Measurements from ENCODE around the gene AZI2.

The AZI2 gene

GRCh38 chr3:28348629-28349468 lies at the start of gene AZI2, which contains the start of gene ZCWPW2:
Gene AZI2, minus strand, starts transcription at chr3:28348824. Its CDS starts 8,207 bp downstream, at chr3:28340617.
Gene ZCWPW2, plus strand, starts transcription at chr3:28348721. Its CDS starts 64,348 bp downstream, at chr3:28413069.
- peak within 1 kb of the TSS; percentile 78 for H3K4me3 ChIP-seq (ENCODE audit: low read depth, low read length)
- peak; percentile 10 for TF ChIP-seq CTCF (IDR thresholded peaks at IDR 0.05; ENCODE audit: low read depth, low read length)
- in situ Hi-C loops (cut with HindIII; ENCODE audit: low sequenced_read_pairs), result no loop called here
- DNase-seq (ENCODE audit: low read depth, low spot score), result peak; percentile 97

- no peak for DNase-seq (ENCODE audit: low read depth, low spot score)
- in situ Hi-C loops (cut with HindIII; ENCODE audit: low sequenced_read_pairs), result no loop called here
- H3K4me3 ChIP-seq (ENCODE audit: low read depth, low read length), result no peak overlapping the region
- no peak for TF ChIP-seq CTCF (IDR thresholded peaks at IDR 0.05; ENCODE audit: low read depth, low read length)
Measured at GRCh38 chr3:28388978-28389377, 40.4 kb upstream of the AZI2 start.

DNA sequence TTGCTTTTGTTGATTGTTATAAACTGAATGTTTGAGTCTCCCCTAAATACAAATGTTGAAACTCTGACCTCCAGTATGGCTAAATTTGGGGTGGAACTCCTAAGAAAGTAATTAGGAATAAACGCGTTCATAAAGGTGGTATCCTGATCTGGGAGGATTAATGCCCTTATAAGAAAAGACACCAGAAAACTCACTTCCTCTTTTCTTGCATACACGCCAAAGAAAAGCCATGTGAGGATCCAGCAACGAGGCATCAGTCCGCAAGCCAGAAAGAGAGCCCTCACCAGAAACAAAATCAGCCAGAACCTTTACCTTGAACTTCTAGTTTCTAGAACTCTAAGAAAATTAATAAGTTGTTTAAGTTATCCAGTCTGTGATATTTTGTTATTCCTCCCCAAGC lies 37.4 kb upstream of the AZI2 start:
- in situ Hi-C loops (cut with HindIII; ENCODE audit: low sequenced_read_pairs), result no loop called here
- no peak for TF ChIP-seq CTCF (IDR thresholded peaks at IDR 0.05; ENCODE audit: low read depth, low read length)
- DNase-seq (ENCODE audit: low read depth, low spot score), result no peak
- H3K4me3 ChIP-seq (ENCODE audit: low read depth, low read length), result no peak overlapping the region

- in situ Hi-C loops (cut with HindIII; ENCODE audit: low sequenced_read_pairs), result no loop called here
- no peak overlapping the region for H3K4me3 ChIP-seq (ENCODE audit: low read depth, low read length)
- peak; percentile 33 for DNase-seq (ENCODE audit: low read depth, low spot score)
- no peak for TF ChIP-seq CTCF (IDR thresholded peaks at IDR 0.05; ENCODE audit: low read depth, low read length)
Measured at GRCh38 chr3:28376424-28376823, 27.8 kb upstream of the AZI2 start.

- no peak for TF ChIP-seq CTCF (IDR thresholded peaks at IDR 0.05; ENCODE audit: low read depth, low read length)
- H3K4me3 ChIP-seq (ENCODE audit: low read depth, low read length), result peak overlapping the region; percentile 78
- in situ Hi-C loops (cut with HindIII; ENCODE audit: low sequenced_read_pairs), result no loop called here
- DNase-seq (ENCODE audit: low read depth, low spot score), result no peak
Measured at GRCh38 chr3:28349469-28350000, 911 bp upstream of the AZI2 start.

GRCh38 chr3:28348265-28348628 lies 377 bp downstream of the AZI2 start:
- in situ Hi-C loops (cut with HindIII; ENCODE audit: low sequenced_read_pairs), result no loop called here
- peak overlapping the region; percentile 78 for H3K4me3 ChIP-seq (ENCODE audit: low read depth, low read length)
- no peak for TF ChIP-seq CTCF (IDR thresholded peaks at IDR 0.05; ENCODE audit: low read depth, low read length)
- DNase-seq (ENCODE audit: low read depth, low spot score), result no peak
